Chondrocyte (in vitro differentiated cells): Measurements from ENCODE around the gene GLUL. TPM values are rescaled to one million over a fixed set of nuclear protein-coding genes. Genes with fewer than 3 reads are reported as not detected.

Experiments
- DNase-seq: peaks from one replicate; pipeline ENCODE4 v3.0.0; 2021; ENCODE audit warnings: mixed read lengths, low spot score
- H3K27ac Mint-ChIP-seq: one replicate; pipeline ENCODE4 v1.8.0; 2021; ENCODE audit warnings: mild to moderate bottlenecking, moderate library complexity, mixed read lengths; ENCODE audit not compliant: unreplicated experiment
- H3K27me3 Mint-ChIP-seq: 2 replicates; pipeline ENCODE4 v1.8.0; 2021; ENCODE audit warnings: low read depth, mixed read lengths
- H3K36me3 Mint-ChIP-seq: 2 replicates; pipeline ENCODE4 v1.8.0; 2021; ENCODE audit warnings: low read depth, mixed read lengths
- H3K4me1 Mint-ChIP-seq: 2 replicates; pipeline ENCODE4 v1.8.0; 2021; ENCODE audit warnings: low read depth, mild to moderate bottlenecking, mixed read lengths
- H3K4me3 Mint-ChIP-seq: one replicate; pipeline ENCODE4 v1.8.0; 2021; ENCODE audit warnings: mild to moderate bottlenecking, moderate library complexity, mixed read lengths; ENCODE audit not compliant: unreplicated experiment
- H3K9me3 Mint-ChIP-seq: 2 replicates; pipeline ENCODE4 v1.8.0; 2021; ENCODE audit warnings: low read depth, mixed read lengths
- total RNA-seq: library from RNA; stranded (reverse); gene quantifications from 3 replicates; pipeline ENCODE4 v1.2.1, GENCODE V29; 2021
- TF ChIP-seq, protein P1 (sequence below): fragments of 200-600 bp; sonication (generic); IDR thresholded peaks from 2 replicates; pipeline ENCODE4 v1.5.0; 2021; ENCODE audit warnings: antibody characterized with exemption, mild to moderate bottlenecking, moderate library complexity

Gene GLUL
- total RNA-seq, 1 donor from 2014 or later: 94.4 TPM

DNA sequence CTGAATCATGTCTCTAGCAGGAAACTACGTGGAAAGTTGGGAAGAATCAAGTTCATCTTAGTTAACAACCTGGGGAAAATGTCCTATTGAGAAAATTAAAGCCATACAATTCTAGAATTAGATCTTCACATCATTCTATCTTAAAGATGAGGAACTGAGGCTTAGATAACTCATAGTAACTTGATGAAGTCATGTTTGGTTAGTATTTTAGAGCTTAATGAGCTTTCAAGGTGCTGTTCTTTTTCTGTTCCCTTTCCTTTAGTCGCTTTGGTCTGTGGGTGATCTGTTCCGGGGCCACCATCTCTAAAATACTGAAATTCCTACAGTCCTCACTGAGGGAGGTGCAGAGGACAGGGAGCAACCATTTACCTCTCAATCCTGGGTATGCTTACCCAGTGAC, 4.3 kb upstream of the GLUL start:
- Mint-ChIP-seq H3K4me1 (peaks cover 10% of the 10 kb centered on the region), H3K36me3 (peaks cover 2% of the 10 kb centered on the region), H3K27ac (no peak overlapping the region), H3K4me3 (no peak overlapping the region), H3K9me3 (no peaks in the 10 kb centered on the region), H3K27me3 (peaks cover 3% of the 10 kb centered on the region)
- DNase-seq: no peak
- TF ChIP-seq, protein P1, sequence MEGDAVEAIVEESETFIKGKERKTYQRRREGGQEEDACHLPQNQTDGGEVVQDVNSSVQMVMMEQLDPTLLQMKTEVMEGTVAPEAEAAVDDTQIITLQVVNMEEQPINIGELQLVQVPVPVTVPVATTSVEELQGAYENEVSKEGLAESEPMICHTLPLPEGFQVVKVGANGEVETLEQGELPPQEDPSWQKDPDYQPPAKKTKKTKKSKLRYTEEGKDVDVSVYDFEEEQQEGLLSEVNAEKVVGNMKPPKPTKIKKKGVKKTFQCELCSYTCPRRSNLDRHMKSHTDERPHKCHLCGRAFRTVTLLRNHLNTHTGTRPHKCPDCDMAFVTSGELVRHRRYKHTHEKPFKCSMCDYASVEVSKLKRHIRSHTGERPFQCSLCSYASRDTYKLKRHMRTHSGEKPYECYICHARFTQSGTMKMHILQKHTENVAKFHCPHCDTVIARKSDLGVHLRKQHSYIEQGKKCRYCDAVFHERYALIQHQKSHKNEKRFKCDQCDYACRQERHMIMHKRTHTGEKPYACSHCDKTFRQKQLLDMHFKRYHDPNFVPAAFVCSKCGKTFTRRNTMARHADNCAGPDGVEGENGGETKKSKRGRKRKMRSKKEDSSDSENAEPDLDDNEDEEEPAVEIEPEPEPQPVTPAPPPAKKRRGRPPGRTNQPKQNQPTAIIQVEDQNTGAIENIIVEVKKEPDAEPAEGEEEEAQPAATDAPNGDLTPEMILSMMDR: no peak

DNA sequence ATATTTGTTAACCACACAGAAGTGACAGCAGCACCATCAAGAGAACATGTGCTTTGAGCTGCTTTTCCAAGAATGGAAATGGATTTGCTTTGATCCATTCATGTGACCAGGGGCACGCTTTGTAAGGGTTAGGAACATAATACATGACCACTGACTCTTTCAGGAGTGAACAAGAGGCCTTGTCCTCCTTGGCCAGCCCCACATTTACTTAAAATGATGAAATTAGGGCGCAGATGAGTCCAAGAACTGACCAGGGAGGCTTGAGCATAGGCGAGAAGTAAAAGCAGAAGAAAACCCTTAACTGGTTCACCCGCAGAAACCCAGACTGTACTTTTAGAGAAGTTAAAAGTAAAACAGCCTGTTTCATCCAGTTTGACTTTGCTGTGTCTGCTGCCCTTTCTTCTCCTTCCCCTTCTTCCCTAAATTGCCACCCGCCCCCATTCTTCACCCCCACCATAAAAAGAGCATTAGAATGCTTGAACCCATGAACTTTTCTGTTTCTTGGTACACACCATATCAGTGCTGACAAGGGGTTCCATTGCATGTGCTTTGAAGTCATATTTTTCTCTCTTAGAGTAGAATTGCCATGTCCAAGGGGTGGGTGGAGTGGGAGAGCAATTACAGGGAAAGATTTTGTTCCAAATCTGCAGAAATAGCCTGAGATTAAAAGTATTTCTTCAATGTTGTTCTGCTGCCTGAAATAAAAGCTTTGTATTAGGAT, 2.6 kb upstream of the GLUL start:
- H3K36me3 Mint-ChIP-seq: peaks cover 2% of the 10 kb centered on the region
- H3K9me3 Mint-ChIP-seq: no peaks in the 10 kb centered on the region
- H3K4me3 Mint-ChIP-seq: no peak overlapping the region
- no peak for DNase-seq
- H3K27ac Mint-ChIP-seq: no peak overlapping the region
- H3K27me3 Mint-ChIP-seq: peaks cover 3% of the 10 kb centered on the region
- TF ChIP-seq, protein P1: no peak
- H3K4me1 Mint-ChIP-seq: peaks cover 22% of the 10 kb centered on the region

DNA sequence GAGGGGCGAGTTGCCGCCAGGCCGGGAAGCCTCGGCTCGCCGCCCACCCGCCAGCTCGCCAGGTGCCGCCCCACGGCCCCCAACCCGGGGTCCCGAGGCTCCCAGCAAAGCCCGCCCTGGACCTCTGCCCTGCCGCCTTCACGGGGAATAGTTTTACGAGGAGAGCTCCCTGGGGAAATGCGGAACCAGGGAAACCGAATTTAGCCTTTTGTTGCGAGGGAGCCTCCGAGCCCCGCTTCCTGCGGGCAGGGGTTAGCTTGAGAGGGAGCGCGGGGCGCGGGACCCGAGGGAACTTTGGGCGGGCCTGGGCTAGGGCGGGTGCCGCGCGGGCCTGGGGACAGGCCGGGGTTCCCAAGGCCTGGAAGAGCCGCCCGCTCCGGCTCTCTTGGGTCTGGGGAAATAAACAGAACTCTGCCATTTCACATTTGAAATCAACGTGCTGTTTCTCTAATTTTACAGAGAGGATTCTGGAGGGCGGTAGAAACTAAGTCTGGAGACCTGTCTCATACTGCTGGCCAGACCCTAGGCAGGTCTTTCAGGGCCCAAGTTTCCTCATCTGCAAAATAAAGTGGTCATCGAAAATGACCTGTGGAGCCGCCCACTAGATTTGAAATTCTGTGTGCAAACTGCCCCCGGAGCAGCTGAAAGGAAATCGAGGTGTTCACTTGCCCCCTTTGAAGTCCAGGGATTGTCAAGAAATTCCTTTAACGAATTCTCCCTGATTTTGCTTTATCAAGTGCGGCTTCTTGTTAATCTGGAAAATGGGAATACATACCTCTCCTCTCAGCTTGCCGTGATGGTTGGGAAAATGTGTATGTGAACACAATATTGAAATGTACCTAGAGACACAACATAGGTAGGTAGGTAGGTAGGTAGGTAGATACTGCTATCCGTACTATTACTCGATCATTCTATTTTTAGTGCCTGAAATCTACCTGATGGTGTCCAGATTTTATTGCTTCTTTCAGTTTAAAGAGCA, 749 bp upstream of the GLUL start:
- TF ChIP-seq, protein P1: no peak
- peak overlapping the region; percentile 99 for H3K4me3 Mint-ChIP-seq
- no peaks in the 10 kb centered on the region for H3K27me3 Mint-ChIP-seq
- no peak for DNase-seq
- peaks cover 28% of the 10 kb centered on the region for H3K4me1 Mint-ChIP-seq
- H3K27ac Mint-ChIP-seq: peak overlapping the region; percentile 82
- peaks cover 11% of the 10 kb centered on the region for H3K36me3 Mint-ChIP-seq
- no peaks in the 10 kb centered on the region for H3K9me3 Mint-ChIP-seq

DNA sequence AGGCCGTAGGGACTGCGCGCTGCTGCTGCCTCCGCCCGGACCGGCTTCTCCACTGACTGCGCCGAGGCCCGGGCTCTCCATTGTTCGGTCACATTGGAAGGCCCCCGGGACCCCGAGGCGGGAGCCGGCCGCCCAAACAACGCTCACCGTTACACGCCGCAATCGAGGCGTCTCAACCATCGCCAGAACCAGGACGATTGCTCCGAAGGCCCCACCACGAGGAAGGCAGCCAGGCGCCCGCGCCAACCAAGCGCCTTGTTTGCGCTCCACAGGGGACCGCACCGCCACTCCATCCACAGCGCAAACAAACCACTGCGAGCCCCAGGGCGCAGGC, 595 bp downstream of the GLUL start:
- Mint-ChIP-seq H3K4me1 (peaks cover 21% of the 10 kb centered on the region), H3K36me3 (peaks cover 24% of the 10 kb centered on the region)

DNA sequence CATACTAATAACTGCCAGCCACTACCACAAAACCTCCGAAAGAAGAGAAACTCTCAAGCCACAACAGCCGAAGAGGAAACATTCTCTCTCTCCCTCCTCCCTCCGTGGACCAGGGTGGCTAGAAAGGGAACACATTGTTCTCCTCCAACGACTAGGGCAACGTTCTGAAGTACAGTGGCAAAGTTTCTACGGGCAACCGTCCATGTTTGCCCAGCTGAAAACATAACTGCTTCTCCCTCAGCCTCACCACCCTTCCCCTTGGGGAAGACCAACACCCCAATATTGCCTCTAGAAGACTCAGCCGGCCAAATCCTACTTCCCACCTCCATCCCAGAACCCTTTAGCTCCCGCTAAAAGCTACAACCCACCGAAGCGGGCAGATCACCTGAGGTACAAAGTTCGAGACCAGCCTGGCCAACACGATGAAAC, 2.0 kb downstream of the GLUL start:
- peaks cover 21% of the 10 kb centered on the region for H3K4me1 Mint-ChIP-seq
- H3K27ac Mint-ChIP-seq: peak overlapping the region; percentile 58
- peaks cover 33% of the 10 kb centered on the region for H3K36me3 Mint-ChIP-seq
- peak overlapping the region; percentile 99 for H3K4me3 Mint-ChIP-seq
- no peaks in the 10 kb centered on the region for H3K27me3 Mint-ChIP-seq
- TF ChIP-seq, protein P1: no peak
- no peaks in the 10 kb centered on the region for H3K9me3 Mint-ChIP-seq
- DNase-seq: no peak

More for the DNA sequence above, 595 bp downstream of the GLUL start:
- Mint-ChIP-seq H3K4me3 (peak overlapping the region; percentile 99), H3K27ac (peak overlapping the region; percentile 96), H3K27me3 (no peaks in the 10 kb centered on the region), H3K9me3 (no peaks in the 10 kb centered on the region)
- TF ChIP-seq, protein P1: peak; percentile 54
- DNase-seq: no peak
